ENCODE data around the gene TMEM232. TPM values are rescaled to one million over a fixed set of nuclear protein-coding genes. Genes with fewer than 3 reads are reported as not detected.
"Not testable (repeated sequence)": the region's sequence is repeated elsewhere in the genome, so short reads cannot be mapped to it uniquely, and the experiment has no call there.

The TMEM232 gene
- total and polyA plus RNA-seq, 8 donors: 1.2 to 8.8 (median 5.2) TPM; not detected in 3

- Histone ChIP-seq H3K36me3 (no peaks in the 10 kb centered on the region), H3K27ac (no peak overlapping the region), H3K4me3 (no peak overlapping the region), H3K27me3 (no peaks in the 10 kb centered on the region), H3K4me1 (no peaks in the 10 kb centered on the region), H3K9me3 (no peaks in the 10 kb centered on the region)
- DNase-seq: no peak
- TF ChIP-seq POLR2AphosphoS5 (IDR thresholded peaks at IDR 0.05) (no peak), EP300 (IDR thresholded peaks at IDR 0.05) (no peak), POLR2A (IDR thresholded peaks at IDR 0.05) (no peak)
- TF ChIP-seq, protein P1, sequence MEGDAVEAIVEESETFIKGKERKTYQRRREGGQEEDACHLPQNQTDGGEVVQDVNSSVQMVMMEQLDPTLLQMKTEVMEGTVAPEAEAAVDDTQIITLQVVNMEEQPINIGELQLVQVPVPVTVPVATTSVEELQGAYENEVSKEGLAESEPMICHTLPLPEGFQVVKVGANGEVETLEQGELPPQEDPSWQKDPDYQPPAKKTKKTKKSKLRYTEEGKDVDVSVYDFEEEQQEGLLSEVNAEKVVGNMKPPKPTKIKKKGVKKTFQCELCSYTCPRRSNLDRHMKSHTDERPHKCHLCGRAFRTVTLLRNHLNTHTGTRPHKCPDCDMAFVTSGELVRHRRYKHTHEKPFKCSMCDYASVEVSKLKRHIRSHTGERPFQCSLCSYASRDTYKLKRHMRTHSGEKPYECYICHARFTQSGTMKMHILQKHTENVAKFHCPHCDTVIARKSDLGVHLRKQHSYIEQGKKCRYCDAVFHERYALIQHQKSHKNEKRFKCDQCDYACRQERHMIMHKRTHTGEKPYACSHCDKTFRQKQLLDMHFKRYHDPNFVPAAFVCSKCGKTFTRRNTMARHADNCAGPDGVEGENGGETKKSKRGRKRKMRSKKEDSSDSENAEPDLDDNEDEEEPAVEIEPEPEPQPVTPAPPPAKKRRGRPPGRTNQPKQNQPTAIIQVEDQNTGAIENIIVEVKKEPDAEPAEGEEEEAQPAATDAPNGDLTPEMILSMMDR (IDR thresholded peaks at IDR 0.05): no peak
- WGBS, 5 donors: 86 to 100% (median 93%) methylated on average over 1 of the region's 1 CpG
- intact Hi-C loops (cut with DNase I; ENCODE audit: low total_unique reads): no loop called here
These were observed 39.0 kb downstream of the TMEM232 start for GRCh38 chr5:110687485-110687884.

- WGBS, 5 donors: 86 to 94% (median 92%) methylated on average over 2 of the region's 2 CpGs
- H3K36me3 ChIP-seq: no peaks in the 10 kb centered on the region
- no peak overlapping the region for H3K4me3 ChIP-seq
- no peak for DNase-seq
- H3K4me1 ChIP-seq: no peaks in the 10 kb centered on the region
- intact Hi-C loops (cut with DNase I; ENCODE audit: low total_unique reads): no loop called here
- no peaks in the 10 kb centered on the region for H3K27me3 ChIP-seq
- no peak overlapping the region for H3K27ac ChIP-seq
- H3K9me3 ChIP-seq: no peaks in the 10 kb centered on the region
- TF ChIP-seq POLR2A (IDR thresholded peaks at IDR 0.05) (no peak), POLR2AphosphoS5 (IDR thresholded peaks at IDR 0.05) (no peak), EP300 (IDR thresholded peaks at IDR 0.05) (no peak)
- TF ChIP-seq, protein P1 (IDR thresholded peaks at IDR 0.05): no peak
These were observed 40.2 kb downstream of the TMEM232 start for GRCh38 chr5:110686270-110686669.

DNA sequence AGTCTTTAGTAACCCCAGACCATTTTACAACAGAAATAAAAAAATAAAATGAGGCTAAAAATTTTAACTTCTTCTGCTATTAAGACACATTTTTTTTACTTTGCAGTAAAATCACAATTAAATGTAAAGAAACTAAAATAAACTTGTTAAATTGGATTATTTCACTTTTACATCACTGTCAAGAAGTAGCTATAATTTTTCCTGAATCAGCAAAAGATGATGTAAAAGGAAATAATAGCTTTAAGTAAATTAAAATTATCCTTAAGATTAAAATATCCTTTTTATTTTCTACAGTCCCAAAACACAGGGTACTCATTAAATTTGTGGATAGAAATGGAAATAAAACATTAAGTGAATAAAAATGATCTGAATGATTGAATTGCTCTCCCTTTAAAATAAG is 44.5 kb downstream of the TMEM232 start:
- TF ChIP-seq POLR2AphosphoS5 (IDR thresholded peaks at IDR 0.05): no peak
- TF ChIP-seq, protein P1 (IDR thresholded peaks at IDR 0.05): no peak
- no peaks in the 10 kb centered on the region for H3K4me1 ChIP-seq
- intact Hi-C loops (cut with DNase I; ENCODE audit: low total_unique reads): no loop called here
- H3K27ac ChIP-seq: no peak overlapping the region
- no peaks in the 10 kb centered on the region for H3K9me3 ChIP-seq
- DNase-seq: no peak
- H3K27me3 ChIP-seq: no peaks in the 10 kb centered on the region
- no peaks in the 10 kb centered on the region for H3K36me3 ChIP-seq
- no peak overlapping the region for H3K4me3 ChIP-seq

DNA sequence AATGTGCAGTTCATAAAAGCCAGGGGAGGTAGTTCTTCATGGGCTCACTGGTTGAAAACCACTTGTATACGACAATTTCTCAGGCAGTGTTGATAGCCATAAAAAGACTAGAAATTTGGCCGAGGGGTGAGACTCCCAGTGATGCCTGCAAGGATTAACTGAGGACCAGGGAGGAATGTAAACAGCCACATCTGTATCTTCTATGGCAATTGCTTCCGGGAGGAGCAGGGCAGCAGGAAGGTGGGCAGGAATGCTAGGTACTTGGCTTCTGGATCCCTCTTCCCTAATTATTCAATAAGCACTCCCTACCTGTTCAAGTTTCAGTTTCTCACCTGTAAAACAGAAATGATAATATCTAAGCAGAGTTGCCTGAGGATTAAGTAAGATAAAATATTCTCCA is 45.4 kb downstream of the TMEM232 start:
- intact Hi-C loops (cut with DNase I; ENCODE audit: low total_unique reads): no loop called here
- no peak for DNase-seq
- H3K27ac ChIP-seq: no peak overlapping the region
- no peaks in the 10 kb centered on the region for H3K4me1 ChIP-seq
- TF ChIP-seq POLR2A (IDR thresholded peaks at IDR 0.05) (no peak), EP300 (IDR thresholded peaks at IDR 0.05) (no peak), POLR2AphosphoS5 (IDR thresholded peaks at IDR 0.05) (no peak)
- TF ChIP-seq, protein P1 (IDR thresholded peaks at IDR 0.05): no peak
- H3K36me3 ChIP-seq: no peaks in the 10 kb centered on the region
- no peaks in the 10 kb centered on the region for H3K27me3 ChIP-seq
- H3K9me3 ChIP-seq: no peaks in the 10 kb centered on the region
- WGBS, 5 donors: 54 to 64% (median 60%) methylated on average over 3 of the region's 3 CpGs
- no peak overlapping the region for H3K4me3 ChIP-seq

DNA sequence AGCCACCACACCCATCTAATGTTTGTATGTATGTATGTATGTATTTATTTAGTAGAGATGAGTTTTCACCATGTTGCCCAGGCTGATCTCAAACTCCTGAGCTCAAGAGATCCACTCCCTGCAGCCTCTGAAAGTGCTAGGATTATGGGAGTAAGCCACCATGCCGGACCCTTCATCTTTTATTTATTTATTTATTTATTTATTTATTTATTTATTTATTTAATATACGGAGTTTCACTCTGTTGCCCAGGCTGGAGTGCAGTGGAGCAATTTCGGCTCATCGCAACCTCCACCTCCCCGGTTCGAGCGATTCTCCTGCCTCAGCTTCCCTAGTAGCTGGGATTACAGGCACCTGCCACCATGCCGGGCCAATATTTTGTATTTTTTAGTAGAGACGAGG is 49.9 kb downstream of the TMEM232 start:
- H3K27ac ChIP-seq; H3K27me3 ChIP-seq; intact Hi-C loops (cut with DNase I; ENCODE audit: low total_unique reads); H3K36me3 ChIP-seq; DNase-seq; H3K9me3 ChIP-seq; H3K4me1 ChIP-seq; H3K4me3 ChIP-seq: not testable (repeated sequence)
- 90 to 97% (median 95%) methylated on average over 9 of the region's 9 CpGs for WGBS, 5 donors

Measured in stomach (tissue), 9 donors.